ENCODE data around the gene IRAK4.

Gene IRAK4

GRCh38 chr12:43758728-43759563, at the start of gene IRAK4, which contains the start of gene PUS7L:
Gene IRAK4 (plus strand): TSS chr12:43758951. CDS start chr12:43768112, 9,161 bp downstream.
Gene PUS7L (minus strand): TSS chr12:43758790. CDS start chr12:43755245, 3,545 bp downstream.
- H3K4me3 ChIP-seq (ENCODE audit: control insufficient read depth, low read depth, low read length) = peak within 1 kb of the TSS; percentile 73
- peak; percentile 85 for DNase-seq (ENCODE audit: low read depth)
- peak; percentile 51 for TF ChIP-seq CTCF (IDR thresholded peaks at IDR 0.05; ENCODE audit: control insufficient read depth, insufficient read depth, low read depth, low read length, missing control alignments)

GRCh38 chr12:43711348-43711747, 47.4 kb upstream of the IRAK4 start:
- no peak overlapping the region for H3K4me3 ChIP-seq (ENCODE audit: control insufficient read depth, low read depth, low read length)
- TF ChIP-seq CTCF (IDR thresholded peaks at IDR 0.05; ENCODE audit: control insufficient read depth, insufficient read depth, low read depth, low read length, missing control alignments) = no peak
- DNase-seq (ENCODE audit: low read depth) = no peak

- TF ChIP-seq CTCF (IDR thresholded peaks at IDR 0.05; ENCODE audit: control insufficient read depth, insufficient read depth, low read depth, low read length, missing control alignments) = no peak
- DNase-seq (ENCODE audit: low read depth) = no peak
- no peak overlapping the region for H3K4me3 ChIP-seq (ENCODE audit: control insufficient read depth, low read depth, low read length)
Observed at GRCh38 chr12:43722621-43723020, 36.1 kb upstream of the IRAK4 start.

GRCh38 chr12:43723134-43723533, 35.6 kb upstream of the IRAK4 start:
- DNase-seq (ENCODE audit: low read depth) = no peak
- TF ChIP-seq CTCF (IDR thresholded peaks at IDR 0.05; ENCODE audit: control insufficient read depth, insufficient read depth, low read depth, low read length, missing control alignments) = no peak
- H3K4me3 ChIP-seq (ENCODE audit: control insufficient read depth, low read depth, low read length) = no peak overlapping the region

GRCh38 chr12:43728117-43728516, 30.6 kb upstream of the IRAK4 start:
- no peak for DNase-seq (ENCODE audit: low read depth)
- no peak for TF ChIP-seq CTCF (IDR thresholded peaks at IDR 0.05; ENCODE audit: control insufficient read depth, insufficient read depth, low read depth, low read length, missing control alignments)
- no peak overlapping the region for H3K4me3 ChIP-seq (ENCODE audit: control insufficient read depth, low read depth, low read length)

GRCh38 chr12:43728698-43729097, 30.1 kb upstream of the IRAK4 start:
- DNase-seq (ENCODE audit: low read depth) = no peak
- no peak overlapping the region for H3K4me3 ChIP-seq (ENCODE audit: control insufficient read depth, low read depth, low read length)
- no peak for TF ChIP-seq CTCF (IDR thresholded peaks at IDR 0.05; ENCODE audit: control insufficient read depth, insufficient read depth, low read depth, low read length, missing control alignments)
